ENCODE data around the gene SPATA24.

GRCh38 chr5:139390639-139391569 lies 13.0 kb downstream of the SPATA24 start:
- TF ChIP-seq ATF2 (CRISPR knock-in tag; IDR thresholded peaks at IDR 0.05) (no peak), MAZ (IDR thresholded peaks at IDR 0.05; ENCODE audit: borderline replicate concordance, low read depth, low read length) (no peak), MAZ (CRISPR knock-in tag; IDR thresholded peaks at IDR 0.05; ENCODE audit: low read depth) (no peak), TP53 (CRISPR knock-in tag; conservative IDR thresholded peaks at IDR 0.05) (no peak), UBTF (CRISPR knock-in tag; IDR thresholded peaks at IDR 0.05) (no peak), ZNF24 (IDR thresholded peaks at IDR 0.05) (no peak), ZNF121 (CRISPR knock-in tag; IDR thresholded peaks at IDR 0.05) (no peak), SMARCC2 (IDR thresholded peaks at IDR 0.05) (no peak), KAT2B (IDR thresholded peaks at IDR 0.05; ENCODE audit: borderline replicate concordance, low read depth, low read length) (no peak), DPF2 (CRISPR knock-in tag; IDR thresholded peaks at IDR 0.05; ENCODE audit: borderline replicate concordance, low read depth) (no peak), NFE2 (CRISPR knock-in tag; IDR thresholded peaks at IDR 0.05) (no peak), HDAC2 (CRISPR knock-in tag; IDR thresholded peaks at IDR 0.05) (no peak)

All from HepG2 (cell line).